K562 (cell line): Measurements from ENCODE around the gene C6orf47. TPM values are rescaled to one million over a fixed set of nuclear protein-coding genes. Genes with fewer than 3 reads are reported as not detected.
A peak's percentile ranks its signal among the peaks of the same experiment; 100 is the strongest.

Experiments used
- BCLAF1 ChIP-seq, 2 experiments: fragments of 450-650 bp in 1 of 2; IDR thresholded peaks; 2 replicates each; pipeline ENCODE4 v1.6.1; 2011 to 2017; ENCODE audit warnings: low read depth in 2 of 2, antibody characterized with exemption in 1 of 2, borderline replicate concordance in 1 of 2, low read length in 1 of 2, mild to moderate bottlenecking in 1 of 2, mixed read lengths in 1 of 2; ENCODE audit not compliant: control insufficient read depth in 1 of 2
- E2F8 ChIP-seq: fragments of 450-650 bp; IDR thresholded peaks from 2 replicates; pipeline ENCODE4 v1.7.1; 2018; ENCODE audit warnings: mild to moderate bottlenecking, low read depth; ENCODE audit not compliant: partially characterized antibody
- LCOR ChIP-seq: sonication (generic); formaldehyde crosslinking; IDR thresholded peaks from 2 replicates; pipeline ENCODE4 v1.8.0; 2022; ENCODE audit warnings: mild to moderate bottlenecking, missing genetic modification reagents
- MAFF ChIP-seq: IDR thresholded peaks from 2 replicates; pipeline ENCODE4 v1.6.1; 2012; ENCODE audit warnings: low read length, improper control_type of control experiment
- MAX ChIP-seq: sonication (generic); formaldehyde crosslinking; IDR thresholded peaks from 2 replicates; pipeline ENCODE4 v1.9.0; 2022; ENCODE audit warnings: mild to moderate bottlenecking, missing genetic modification reagents
- NBN ChIP-seq: fragments of 450-650 bp; IDR thresholded peaks from 2 replicates; pipeline ENCODE4 v1.6.1; 2016; ENCODE audit warnings: low read depth, mild to moderate bottlenecking
- NCOA4 ChIP-seq: fragments of 450-650 bp; IDR thresholded peaks from 2 replicates; pipeline ENCODE4 v1.6.1; 2018; ENCODE audit warnings: mild to moderate bottlenecking; ENCODE audit not compliant: partially characterized antibody
- PCBP1 ChIP-seq: fragments of 200-400 bp; formaldehyde crosslinking; IDR thresholded peaks from 2 replicates; pipeline ENCODE4 v1.6.1; 2018; ENCODE audit warnings: mild to moderate bottlenecking, low read depth, low read length; ENCODE audit not compliant: poor library complexity, severe bottlenecking
- SIN3A ChIP-seq, 2 experiments: fragments of 150-350 bp in 1 of 2; IDR thresholded peaks; 2 replicates each; pipeline ENCODE4 v1.6.1; 2011 to 2016; ENCODE audit warnings: borderline replicate concordance in 2 of 2, low read depth in 2 of 2, low read length in 2 of 2, mild to moderate bottlenecking in 2 of 2, moderate library complexity in 2 of 2; ENCODE audit not compliant: control insufficient read depth in 1 of 2
- SNRNP70 ChIP-seq: fragments of 200-400 bp; formaldehyde crosslinking; optimal IDR thresholded peaks from 2 replicates; pipeline ENCODE3; 2017; ENCODE audit warnings: low read depth, low read length
- ZBTB17 ChIP-seq: fragments of 450-650 bp; formaldehyde crosslinking; IDR thresholded peaks from 2 replicates; pipeline ENCODE4 v1.4.0; 2020; ENCODE audit warnings: mild to moderate bottlenecking
- ZC3H11A ChIP-seq: IDR thresholded peaks from 2 replicates; pipeline ENCODE4 v1.6.1; 2012; ENCODE audit warnings: low read depth, low read length, improper control_type of control experiment
- ZNF121 ChIP-seq: sonication (generic); formaldehyde crosslinking; conservative IDR thresholded peaks from 2 replicates; pipeline ENCODE4 v1.8.0; 2022; ENCODE audit warnings: missing genetic modification reagents
- ZNF57 ChIP-seq: fragments of 450-650 bp; formaldehyde crosslinking; IDR thresholded peaks from 2 replicates; pipeline ENCODE4 v1.4.0; 2020; ENCODE audit warnings: mild to moderate bottlenecking, moderate library complexity
- polyA plus RNA-seq, 8 experiments: library from polyadenylated mRNA; depleted of rRNA in 4 of 8; stranded (reverse) in 5 of 8; unstranded in 3 of 8; fragments of >200 nt; fragmentation: Nextera tagmentation in 2 of 8; fragmentation: Illumina TruSeq in 1 of 8; extraction: Ambion mirVana in 2 of 8; extraction: Trizol in 1 of 8; gene quantifications; 2 replicates each; pipeline versions ENCODE4 v1.2.1 to v1.2.3, GENCODE V29; 2011 to 2014; ENCODE audit warnings: inconsistent platforms in 1 of 8, missing spikeins in 1 of 8
- total RNA-seq, 7 experiments: library from RNA; depleted of rRNA in 6 of 7; stranded (reverse); fragments of >200 nt in 6 of 7; fragmentation: Illumina TruSeq in 2 of 7; extraction: Trizol in 2 of 7; gene quantifications; 2 replicates each; pipeline versions ENCODE4 v1.2.1 to v1.2.3, GENCODE V29; 2011 to 2021; ENCODE audit warnings: low replicate concordance in 1 of 7
- TF ChIP-seq, protein P1 (sequence below): fragments of 200-800 bp; sonication (Bioruptor generic); IDR thresholded peaks from 2 replicates; pipeline ENCODE4 v1.6.1; 2016; ENCODE audit warnings: missing genetic modification characterization, missing compliant biosample characterization

The C6orf47 gene
- total and polyA plus RNA-seq, 9 of the 15 experiments (the other 6 are each of a cell fraction or from before 2014, with no cell fraction given): 0.14 to 43.8 (median 27.0) TPM

- TF ChIP-seq SNRNP70 (peak; percentile 23), ZNF57 (CRISPR knock-in tag) (peak; percentile 73; the same call in 1 of the 2 replicates), ZBTB17 (CRISPR knock-in tag) (no peak; the same call in 1 of the 2 replicates), BCLAF1 (IDR thresholded peaks at IDR 0.05; ENCODE audit: borderline replicate concordance in 1 of 2, control insufficient read depth in 1 of 2, low read depth in 2 of 2, low read length in 1 of 2) (no peak), ZNF121 (0 out of 2 replicates have a peak, but pooled peaks have one; percentile 13), SIN3A (IDR thresholded peaks at IDR 0.05; ENCODE audit: borderline replicate concordance in 2 of 2, control insufficient read depth in 1 of 2, low read depth in 2 of 2, low read length in 2 of 2) (peak; percentile 68 to 94; a peak in 1 of 4 replicates), NCOA4 (no peak), ZC3H11A (peak; percentile 69; the same call in 1 of the 2 replicates), NBN (0 out of 2 replicates have a peak, but pooled peaks have one; percentile 14), LCOR (CRISPR knock-in tag) (peak; percentile 92), MAX (CRISPR knock-in tag) (peak; percentile 89), E2F8 (peak; percentile 99), PCBP1 (no peak), MAFF (no peak; the same call in 1 of the 2 replicates)
- TF ChIP-seq, protein P1, sequence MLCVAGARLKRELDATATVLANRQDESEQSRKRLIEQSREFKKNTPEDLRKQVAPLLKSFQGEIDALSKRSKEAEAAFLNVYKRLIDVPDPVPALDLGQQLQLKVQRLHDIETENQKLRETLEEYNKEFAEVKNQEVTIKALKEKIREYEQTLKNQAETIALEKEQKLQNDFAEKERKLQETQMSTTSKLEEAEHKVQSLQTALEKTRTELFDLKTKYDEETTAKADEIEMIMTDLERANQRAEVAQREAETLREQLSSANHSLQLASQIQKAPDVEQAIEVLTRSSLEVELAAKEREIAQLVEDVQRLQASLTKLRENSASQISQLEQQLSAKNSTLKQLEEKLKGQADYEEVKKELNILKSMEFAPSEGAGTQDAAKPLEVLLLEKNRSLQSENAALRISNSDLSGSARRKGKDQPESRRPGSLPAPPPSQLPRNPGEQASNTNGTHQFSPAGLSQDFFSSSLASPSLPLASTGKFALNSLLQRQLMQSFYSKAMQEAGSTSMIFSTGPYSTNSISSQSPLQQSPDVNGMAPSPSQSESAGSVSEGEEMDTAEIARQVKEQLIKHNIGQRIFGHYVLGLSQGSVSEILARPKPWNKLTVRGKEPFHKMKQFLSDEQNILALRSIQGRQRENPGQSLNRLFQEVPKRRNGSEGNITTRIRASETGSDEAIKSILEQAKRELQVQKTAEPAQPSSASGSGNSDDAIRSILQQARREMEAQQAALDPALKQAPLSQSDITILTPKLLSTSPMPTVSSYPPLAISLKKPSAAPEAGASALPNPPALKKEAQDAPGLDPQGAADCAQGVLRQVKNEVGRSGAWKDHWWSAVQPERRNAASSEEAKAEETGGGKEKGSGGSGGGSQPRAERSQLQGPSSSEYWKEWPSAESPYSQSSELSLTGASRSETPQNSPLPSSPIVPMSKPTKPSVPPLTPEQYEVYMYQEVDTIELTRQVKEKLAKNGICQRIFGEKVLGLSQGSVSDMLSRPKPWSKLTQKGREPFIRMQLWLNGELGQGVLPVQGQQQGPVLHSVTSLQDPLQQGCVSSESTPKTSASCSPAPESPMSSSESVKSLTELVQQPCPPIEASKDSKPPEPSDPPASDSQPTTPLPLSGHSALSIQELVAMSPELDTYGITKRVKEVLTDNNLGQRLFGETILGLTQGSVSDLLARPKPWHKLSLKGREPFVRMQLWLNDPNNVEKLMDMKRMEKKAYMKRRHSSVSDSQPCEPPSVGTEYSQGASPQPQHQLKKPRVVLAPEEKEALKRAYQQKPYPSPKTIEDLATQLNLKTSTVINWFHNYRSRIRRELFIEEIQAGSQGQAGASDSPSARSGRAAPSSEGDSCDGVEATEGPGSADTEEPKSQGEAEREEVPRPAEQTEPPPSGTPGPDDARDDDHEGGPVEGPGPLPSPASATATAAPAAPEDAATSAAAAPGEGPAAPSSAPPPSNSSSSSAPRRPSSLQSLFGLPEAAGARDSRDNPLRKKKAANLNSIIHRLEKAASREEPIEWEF (CRISPR knock-in tag): no peak
These were observed 4.4 kb upstream of the C6orf47 start, which contains the start of gene GPANK1 (continued) for GRCh38 chr6:31664790-31665500.
